Activated B cell treated with CpG ODN at 0.5 μM for 24 hours (primary cell): ENCODE results near the gene BCAT1. TPM values are rescaled to one million over a fixed set of nuclear protein-coding genes. Genes with fewer than 3 reads are reported as not detected.
"Not testable (repeated sequence)": the region's sequence is repeated elsewhere in the genome, so short reads cannot be mapped to it uniquely, and the experiment has no call there.

Experiments
- ATAC-seq: fragments of 200-7000 bp; cut with Tn5 transposase; one replicate; pipeline ENCODE4 v1.10.0; 2021; ENCODE audit warnings: low read depth, mild to moderate bottlenecking, moderate library complexity
- CTCF ChIA-PET: fragments of 350-600 bp; sonication (Branson Sonifier 250); formaldehyde crosslinking; loops from one replicate; lab custom pipeline; 2021; ENCODE audit warnings: antibody characterized with exemption; lab: Charles Lee
- POLR2A ChIA-PET: fragments of 350-600 bp; sonication (Branson Sonifier 250); formaldehyde crosslinking; loops from one replicate; lab custom pipeline; 2021; ENCODE audit warnings: antibody characterized with exemption; lab: Charles Lee
- DNase-seq: peaks from one replicate; pipeline ENCODE4 v3.0.0; 2022
- H3K27ac Mint-ChIP-seq: one replicate; pipeline ENCODE4 v1.8.0; 2020; ENCODE audit warnings: mixed read lengths
- H3K27me3 Mint-ChIP-seq: one replicate; pipeline ENCODE4 v1.8.0; 2021; ENCODE audit warnings: mixed read lengths
- H3K36me3 Mint-ChIP-seq: one replicate; pipeline ENCODE4 v1.8.0; 2021; ENCODE audit warnings: low read depth, mixed read lengths
- H3K4me1 Mint-ChIP-seq: one replicate; pipeline ENCODE4 v1.8.0; 2021; ENCODE audit warnings: mixed read lengths
- H3K4me3 Mint-ChIP-seq: one replicate; pipeline ENCODE4 v1.8.0; 2020; ENCODE audit warnings: mild to moderate bottlenecking, mixed read lengths
- H3K9me3 Mint-ChIP-seq: one replicate; pipeline ENCODE4 v1.8.0; 2020; ENCODE audit warnings: mixed read lengths
- intact Hi-C: fragments of 100-400 bp; cut with micrococcal nuclease; formaldehyde crosslinking; loops from one replicate; pipeline ENCODE4 v1.15.1; 2024
- total RNA-seq: library from RNA; stranded (reverse); gene quantifications from 2 replicates; pipeline ENCODE4 v1.2.3, GENCODE V29; 2022
- TF ChIP-seq, protein P1 (sequence below): fragments of 200-600 bp; IDR thresholded peaks from one replicate; pipeline ENCODE4 v1.8.0; 2022; ENCODE audit warnings: antibody characterized with exemption, mild to moderate bottlenecking

The BCAT1 gene
- total RNA-seq, 1 donor from 2014 or later, result 69.6 TPM

DNA sequence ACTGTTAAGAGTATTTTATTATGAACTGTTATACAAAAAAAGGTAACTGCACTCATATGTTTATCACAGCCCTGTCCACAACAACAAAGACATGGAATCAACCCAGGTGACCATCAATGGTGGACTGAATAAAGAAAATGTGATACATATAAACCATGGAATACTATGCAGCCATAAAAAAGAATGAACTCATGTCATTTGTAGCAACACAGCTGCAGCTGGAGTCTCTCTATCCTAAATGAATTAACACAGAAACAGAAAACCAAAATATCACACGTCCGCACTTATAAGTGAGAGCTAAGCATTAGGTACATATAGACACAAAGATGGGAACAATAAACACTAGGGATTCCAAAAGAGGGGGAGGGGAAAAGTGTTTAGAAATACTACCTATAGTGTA is 95.8 kb downstream of the BCAT1 start:
- Mint-ChIP-seq H3K9me3 (peaks cover 2% of the 10 kb centered on the region), H3K4me1 (peaks cover 14% of the 10 kb centered on the region), H3K27me3 (no peaks in the 10 kb centered on the region), H3K36me3 (no peaks in the 10 kb centered on the region), H3K4me3 (no peak overlapping the region), H3K27ac (no peak overlapping the region)
- intact Hi-C loops, result loop anchor here (5.0 kb wide), 1 partner anchor 94 kb away; the partner anchor contains the start of gene BCAT1
- TF ChIP-seq, protein P1, sequence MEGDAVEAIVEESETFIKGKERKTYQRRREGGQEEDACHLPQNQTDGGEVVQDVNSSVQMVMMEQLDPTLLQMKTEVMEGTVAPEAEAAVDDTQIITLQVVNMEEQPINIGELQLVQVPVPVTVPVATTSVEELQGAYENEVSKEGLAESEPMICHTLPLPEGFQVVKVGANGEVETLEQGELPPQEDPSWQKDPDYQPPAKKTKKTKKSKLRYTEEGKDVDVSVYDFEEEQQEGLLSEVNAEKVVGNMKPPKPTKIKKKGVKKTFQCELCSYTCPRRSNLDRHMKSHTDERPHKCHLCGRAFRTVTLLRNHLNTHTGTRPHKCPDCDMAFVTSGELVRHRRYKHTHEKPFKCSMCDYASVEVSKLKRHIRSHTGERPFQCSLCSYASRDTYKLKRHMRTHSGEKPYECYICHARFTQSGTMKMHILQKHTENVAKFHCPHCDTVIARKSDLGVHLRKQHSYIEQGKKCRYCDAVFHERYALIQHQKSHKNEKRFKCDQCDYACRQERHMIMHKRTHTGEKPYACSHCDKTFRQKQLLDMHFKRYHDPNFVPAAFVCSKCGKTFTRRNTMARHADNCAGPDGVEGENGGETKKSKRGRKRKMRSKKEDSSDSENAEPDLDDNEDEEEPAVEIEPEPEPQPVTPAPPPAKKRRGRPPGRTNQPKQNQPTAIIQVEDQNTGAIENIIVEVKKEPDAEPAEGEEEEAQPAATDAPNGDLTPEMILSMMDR, result no peak
- DNase-seq, result no peak
- POLR2A ChIA-PET, result no interaction called here
- CTCF ChIA-PET, result interaction anchor here (1.2 to 1.3 kb wide), 2 partner anchors 108 to 276 kb away, joined by 3 to 5 read pairs; no protein-coding TSS in a partner anchor
- ATAC-seq, result no peak

GRCh38 chr12:24852420-24852819 is 96.5 kb downstream of the BCAT1 start:
- ChIA-PET CTCF (interaction anchor here (0.8 to 1.7 kb wide), 5 partner anchors 14 to 277 kb away, joined by 3 to 5 read pairs (median 3); no protein-coding TSS in a partner anchor), POLR2A (no interaction called here)
- H3K4me3 Mint-ChIP-seq, result no peak overlapping the region
- DNase-seq, result no peak
- TF ChIP-seq, protein P1, result no peak
- H3K27me3 Mint-ChIP-seq, result no peaks in the 10 kb centered on the region
- no peak for ATAC-seq
- H3K36me3 Mint-ChIP-seq, result no peaks in the 10 kb centered on the region
- H3K4me1 Mint-ChIP-seq, result peaks cover 14% of the 10 kb centered on the region
- no peaks in the 10 kb centered on the region for H3K9me3 Mint-ChIP-seq
- intact Hi-C loops, result loop anchor here (1.0 to 5.0 kb wide), 2 partner anchors 95 to 278 kb away; partner anchors contain the start of gene BCAT1
- H3K27ac Mint-ChIP-seq, result no peak overlapping the region

GRCh38 chr12:24851883-24852282 is 97.0 kb downstream of the BCAT1 start:
- POLR2A ChIA-PET, H3K9me3 Mint-ChIP-seq, H3K27me3 Mint-ChIP-seq, H3K4me3 Mint-ChIP-seq, H3K27ac Mint-ChIP-seq, DNase-seq, H3K36me3 Mint-ChIP-seq, ATAC-seq: not testable (repeated sequence)
- CTCF ChIA-PET, result interaction anchor here (0.5 to 1.7 kb wide), 5 partner anchors 14 to 277 kb away, joined by 3 to 5 read pairs (median 3); no protein-coding TSS in a partner anchor
- H3K4me1 Mint-ChIP-seq, result peaks cover 14% of the 10 kb centered on the region
- intact Hi-C loops, result loop anchor here (1.0 to 5.0 kb wide), 2 partner anchors 95 to 278 kb away; partner anchors contain the start of gene BCAT1

DNA sequence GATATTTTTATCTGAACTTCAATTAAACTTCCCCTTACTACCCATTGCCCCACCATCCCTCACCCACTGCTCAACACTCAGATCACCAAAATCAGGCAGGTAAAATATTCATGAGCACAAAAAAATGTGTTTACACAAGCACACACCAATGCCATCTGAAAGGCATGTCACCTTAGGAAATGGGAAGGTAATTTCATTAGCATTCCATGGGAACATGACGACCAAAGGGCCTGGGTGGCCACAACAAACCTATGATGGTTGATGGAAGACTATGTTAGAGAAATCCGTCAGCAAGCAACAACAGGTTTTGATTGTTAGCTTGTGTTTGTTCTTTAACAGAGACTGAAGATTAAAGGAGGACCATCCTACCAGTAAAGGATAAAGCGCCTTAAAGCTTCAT is 97.6 kb downstream of the BCAT1 start:
- H3K4me3 Mint-ChIP-seq, result no peak overlapping the region
- H3K9me3 Mint-ChIP-seq, result no peaks in the 10 kb centered on the region
- ChIA-PET POLR2A (no interaction called here), CTCF (interaction anchor here (0.9 to 1.7 kb wide), 2 partner anchors 13 to 142 kb away, joined by 3 to 4 read pairs; no protein-coding TSS in a partner anchor)
- ATAC-seq, result no peak
- no peak overlapping the region for H3K27ac Mint-ChIP-seq
- peaks cover 14% of the 10 kb centered on the region for H3K4me1 Mint-ChIP-seq
- no peak for DNase-seq
- intact Hi-C loops, result loop anchor here (5.0 kb wide), 1 partner anchor 96 kb away; the partner anchor contains the start of gene BCAT1
- no peaks in the 10 kb centered on the region for H3K36me3 Mint-ChIP-seq
- TF ChIP-seq, protein P1, result no peak
- no peaks in the 10 kb centered on the region for H3K27me3 Mint-ChIP-seq

- Mint-ChIP-seq H3K27me3 (no peaks in the 10 kb centered on the region), H3K9me3 (no peaks in the 10 kb centered on the region), H3K36me3 (no peaks in the 10 kb centered on the region), H3K4me3 (no peak overlapping the region), H3K27ac (no peak overlapping the region), H3K4me1 (peaks cover 14% of the 10 kb centered on the region)
- TF ChIP-seq, protein P1, result no peak
- no peak for DNase-seq
- ATAC-seq, result no peak
- CTCF ChIA-PET, result interaction anchor here (1.1 to 1.7 kb wide), 2 partner anchors 10 to 142 kb away, joined by 3 to 4 read pairs; no protein-coding TSS in a partner anchor
- intact Hi-C loops, result loop anchor here (5.0 kb wide), 1 partner anchor 97 kb away; the partner anchor contains the start of gene BCAT1
- POLR2A ChIA-PET, result no interaction called here
These were observed 98.4 kb downstream of the BCAT1 start for GRCh38 chr12:24850496-24850895.
